Hematopoietic multipotent progenitor cell treated with erythropoietin and hydrocortisone succinate and interleukin-3 and kit ligand, for 6 days (in vitro differentiated cells): ENCODE measurements around the gene MGA.

ENCODE experiments used
- DNase-seq: peaks from one replicate; pipeline ENCODE4 v3.0.0-alpha.2; 2015

Gene MGA

DNA sequence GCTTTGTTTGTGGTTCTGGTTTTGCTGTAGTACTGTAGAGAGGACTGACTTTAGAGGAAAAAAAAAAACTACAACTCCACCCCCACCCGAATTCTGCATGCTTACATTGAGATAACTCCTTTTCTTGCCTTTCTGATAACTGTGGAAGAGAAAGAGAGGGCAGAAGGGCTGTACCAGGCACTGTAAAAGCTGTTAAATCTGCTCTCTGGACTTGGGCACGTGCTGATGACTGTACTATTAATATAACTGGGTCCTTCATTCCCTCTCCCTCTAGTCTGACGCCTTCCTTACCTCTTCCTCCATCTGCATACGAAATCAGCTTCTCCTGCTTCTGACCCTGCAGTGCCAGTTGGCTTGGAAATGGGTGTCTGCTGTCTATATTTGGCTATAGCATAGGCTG is 129.0 kb downstream of the MGA start:
- peak; percentile 84 for DNase-seq

GRCh38 chr15:41789662-41790061 is 129.5 kb downstream of the MGA start:
- DNase-seq: no peak

DNA sequence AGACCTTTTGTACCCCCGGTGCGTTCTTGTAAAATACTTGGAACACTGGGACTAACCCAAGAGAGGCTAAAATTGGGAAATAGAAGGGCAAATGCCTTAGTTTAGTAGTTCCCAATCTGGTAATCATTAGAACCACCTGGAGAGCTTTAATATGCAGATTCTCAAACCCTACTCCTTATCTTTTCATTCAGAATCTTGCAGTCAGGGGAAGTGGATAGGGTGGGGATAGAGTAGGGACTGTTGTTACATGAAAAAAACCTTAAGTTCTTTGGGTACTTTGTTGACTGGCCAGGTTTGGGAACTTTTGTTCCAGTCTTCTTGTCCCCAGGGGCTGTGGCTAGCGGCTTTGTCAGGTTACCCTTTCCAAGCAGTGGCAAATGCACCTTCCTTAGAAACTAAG is 130.0 kb downstream of the MGA start:
- DNase-seq: peak; percentile 71

GRCh38 chr15:41790756-41791546 is 130.7 kb downstream of the MGA start:
- DNase-seq: peak; percentile 75

- DNase-seq: no peak
Observed at GRCh38 chr15:41791547-41791937, 131.3 kb downstream of the MGA start.

GRCh38 chr15:41792000-41792637 is 131.9 kb downstream of the MGA start:
- no peak for DNase-seq

DNA sequence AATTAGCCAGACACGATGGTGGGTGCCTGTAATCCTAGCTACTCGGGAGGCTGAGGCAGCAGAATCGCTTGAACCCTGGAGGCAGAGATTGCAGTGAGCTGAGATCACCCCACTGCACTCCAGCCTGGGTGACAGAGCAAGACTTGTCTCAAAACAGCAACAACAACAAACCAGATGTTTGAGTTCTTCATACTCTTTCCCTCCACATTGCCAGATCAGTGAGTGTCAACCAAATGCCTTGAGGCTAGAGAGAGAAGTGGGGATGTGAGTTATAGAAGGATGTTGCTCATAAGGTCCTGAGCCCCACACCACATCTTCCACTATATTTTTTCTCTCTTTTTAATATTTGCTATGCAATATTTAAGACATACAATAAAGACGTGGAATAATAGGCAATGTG is 133.9 kb downstream of the MGA start:
- no peak for DNase-seq

DNA sequence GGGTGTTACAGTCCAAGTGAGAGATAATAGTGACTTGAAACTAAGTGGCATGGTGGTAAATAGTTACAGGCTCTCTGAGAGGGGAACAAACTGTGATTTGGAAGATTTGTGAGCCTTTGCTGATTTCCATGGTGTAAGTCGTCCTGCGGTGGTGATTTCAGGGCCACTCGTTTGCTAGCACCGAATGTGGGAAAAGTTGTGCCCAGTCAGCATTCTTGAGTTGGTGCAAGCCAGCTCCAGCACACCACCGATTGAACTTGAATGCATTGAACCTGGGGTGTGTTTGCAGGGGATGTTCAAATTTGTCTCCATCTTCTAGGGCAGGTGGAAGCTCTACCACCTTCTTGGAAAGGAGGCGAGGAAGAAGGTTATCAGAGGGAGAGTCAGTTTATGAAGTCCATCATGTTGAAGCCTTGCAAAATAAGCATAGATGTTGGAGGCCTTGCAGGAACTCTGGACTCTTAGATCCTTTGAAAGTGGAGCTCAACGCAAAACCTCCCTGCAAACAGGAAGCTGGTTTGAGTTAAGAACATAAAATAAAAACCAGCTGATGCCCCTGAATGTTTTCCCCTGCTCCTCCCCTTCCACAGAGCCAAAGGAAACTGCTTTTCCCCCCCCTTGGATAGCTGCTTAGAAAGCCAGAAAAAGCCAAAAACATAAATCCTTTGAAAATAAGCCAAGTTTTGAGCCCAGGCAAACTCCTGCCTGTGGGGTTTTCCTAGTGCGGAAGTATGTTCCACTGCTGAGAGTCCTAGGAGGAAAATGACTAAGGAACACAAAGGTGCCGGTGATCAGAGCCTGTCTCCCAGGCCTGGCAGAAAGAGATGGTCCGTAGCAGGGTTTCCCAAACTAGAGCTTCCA is 136.0 kb downstream of the MGA start:
- DNase-seq: no peak

GRCh38 chr15:41797201-41797944 is 137.2 kb downstream of the MGA start:
- DNase-seq: no peak

- no peak for DNase-seq
Observed at GRCh38 chr15:41798607-41799487, 138.6 kb downstream of the MGA start.

DNA sequence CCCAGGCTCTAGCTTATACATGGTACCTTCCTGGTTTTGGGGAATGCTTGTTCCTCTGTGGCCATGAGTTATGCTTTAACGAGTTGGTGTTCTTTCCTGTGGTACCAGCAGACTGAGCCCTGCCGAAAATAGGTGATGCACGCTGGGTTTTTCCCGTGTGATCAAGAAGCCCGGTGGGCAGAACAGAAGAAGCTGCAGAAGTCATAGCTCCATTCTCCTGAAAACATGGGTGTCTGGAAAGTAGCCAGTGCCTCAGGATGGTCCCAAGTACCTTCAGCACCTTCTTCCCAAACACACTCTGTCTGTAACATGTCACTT is 139.2 kb downstream of the MGA start:
- no peak for DNase-seq

- DNase-seq: no peak
Observed at GRCh38 chr15:41801185-41801584, 141.0 kb downstream of the MGA start.

- DNase-seq: no peak
Observed at GRCh38 chr15:41801850-41802455, 141.7 kb downstream of the MGA start.

DNA sequence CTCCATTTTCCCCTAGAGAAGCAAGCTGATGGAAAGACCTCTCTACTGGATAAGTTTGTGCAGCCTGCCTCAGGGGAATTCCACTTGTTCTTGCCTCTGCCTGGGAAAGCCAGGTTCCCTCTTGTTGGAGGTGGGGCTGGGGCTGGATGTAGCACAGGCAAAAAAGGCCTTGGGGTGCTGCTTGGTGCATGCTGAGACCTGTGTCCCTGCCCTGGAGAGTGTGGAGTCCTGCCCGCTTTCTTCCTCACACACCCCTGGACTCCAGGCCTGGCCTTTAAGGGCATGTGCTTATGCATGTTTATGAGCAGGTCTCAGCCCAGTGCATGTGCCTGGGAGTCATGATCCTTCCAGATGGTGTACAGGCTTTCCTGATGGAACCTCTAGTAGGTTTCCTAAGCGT is 144.2 kb downstream of the MGA start:
- DNase-seq: no peak

GRCh38 chr15:41804916-41805666 is 144.9 kb downstream of the MGA start:
- no peak for DNase-seq

- no peak for DNase-seq
Observed at GRCh38 chr15:41805711-41806110, 145.5 kb downstream of the MGA start.

DNA sequence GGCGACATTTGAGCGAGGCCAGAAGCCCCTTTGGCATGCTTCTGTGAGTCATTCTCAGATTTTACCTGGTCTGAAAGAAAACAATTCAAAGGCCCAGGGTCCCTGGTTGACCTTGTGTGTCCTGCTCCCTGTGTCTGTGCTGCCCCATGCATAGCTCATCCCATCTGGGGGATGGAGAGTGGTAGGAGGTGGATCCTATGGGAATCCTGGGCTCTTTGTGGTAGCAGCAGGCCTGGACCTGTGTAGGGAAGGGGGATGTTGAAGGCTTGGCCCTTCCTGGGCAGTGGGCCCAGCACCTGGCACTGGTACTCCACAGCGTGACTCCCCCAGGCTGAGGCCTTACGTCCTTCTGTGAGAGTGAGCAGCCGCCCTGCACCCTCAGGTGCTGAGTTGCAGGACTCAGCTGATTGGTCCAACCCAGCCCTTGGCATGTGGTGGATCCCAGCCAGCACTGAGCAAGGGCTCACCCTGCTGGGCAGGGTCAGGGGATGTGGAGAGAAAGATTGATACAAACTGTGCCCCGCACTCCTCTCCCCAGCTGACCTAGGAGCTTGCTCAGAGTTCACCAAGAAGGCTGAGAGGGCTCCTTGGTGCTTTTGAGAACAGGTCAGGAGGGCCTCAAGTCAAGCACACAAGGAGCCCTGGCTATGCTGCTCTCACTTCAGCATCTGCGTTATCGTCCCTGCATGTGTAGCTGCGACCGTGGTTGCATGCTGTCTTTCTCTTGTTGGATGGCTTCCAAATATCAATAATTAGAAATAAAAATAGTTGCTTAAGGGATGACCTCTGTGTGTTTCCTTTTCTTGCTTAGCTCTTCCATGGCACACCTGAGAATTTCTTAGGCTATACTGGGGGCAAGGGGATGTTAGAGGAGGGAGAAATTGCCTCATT is 146.3 kb downstream of the MGA start:
- DNase-seq: no peak

DNA sequence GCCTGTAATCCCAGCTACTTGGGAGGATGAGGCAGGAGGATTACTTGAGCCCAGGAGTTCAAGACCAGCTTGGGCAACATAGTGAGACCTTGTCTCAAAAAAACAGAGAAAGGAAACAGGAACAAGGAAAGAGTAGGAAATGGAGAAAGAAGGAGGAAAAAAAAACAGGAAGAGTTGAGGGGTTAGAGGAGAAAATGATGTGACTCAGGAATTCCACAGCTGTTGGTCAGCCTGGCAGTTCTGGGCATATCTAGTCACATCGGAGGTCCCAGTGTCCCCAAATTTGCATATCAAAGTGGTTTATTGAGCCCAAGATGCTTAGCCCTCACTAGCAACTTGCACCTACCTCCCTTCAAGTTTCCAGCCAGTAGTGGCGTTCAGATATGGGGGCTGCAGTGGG is 148.9 kb downstream of the MGA start:
- no peak for DNase-seq

DNA sequence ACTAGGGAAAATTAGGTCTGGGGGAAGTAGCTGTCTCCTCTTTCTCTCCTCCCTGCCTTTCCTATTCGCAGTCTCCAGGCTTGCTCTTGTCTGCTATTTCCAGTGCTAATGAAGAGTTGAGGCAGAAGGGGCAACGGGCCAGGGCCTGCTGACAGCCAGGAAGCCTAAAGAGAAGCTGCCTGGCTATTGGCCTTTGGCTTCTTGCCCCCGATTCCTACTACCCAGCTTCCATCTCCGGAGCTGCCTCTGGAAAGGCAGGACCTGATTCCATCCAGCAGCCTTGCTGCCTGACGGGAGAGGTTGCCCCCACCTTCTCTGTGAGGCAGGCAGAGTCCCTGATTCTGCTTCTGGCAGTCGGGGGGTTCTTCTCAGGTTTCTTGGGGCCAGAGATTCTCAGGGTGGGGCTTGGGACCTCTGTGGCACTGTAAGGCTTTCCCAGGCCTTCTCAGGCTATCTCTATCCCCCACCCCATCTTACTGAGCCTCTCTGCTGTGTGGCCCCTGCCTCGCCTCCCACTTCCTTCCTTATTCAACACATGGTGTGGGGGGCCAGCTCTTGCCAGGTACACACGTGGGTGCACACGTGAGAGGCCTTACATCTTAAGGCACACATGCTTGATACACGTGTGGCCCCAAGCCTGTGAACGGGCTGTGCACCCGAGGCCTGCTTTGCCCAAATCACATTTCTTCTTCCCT is 149.5 kb downstream of the MGA start:
- DNase-seq: peak; percentile 19
